PFSK-1 (cell line): ENCODE results near the gene IER3.

Experiments used
- FOXP2 ChIP-seq: optimal IDR thresholded peaks from 2 replicates; pipeline ENCODE3; 2011; ENCODE audit warnings: borderline replicate concordance, control low read depth, inconsistent platforms; ENCODE audit not compliant: insufficient read depth; ENCODE audit errors: extremely low read length, extremely low read depth
- POLR2AphosphoS5 ChIP-seq: IDR thresholded peaks from 2 replicates; pipeline ENCODE4 v1.6.1; 2012; ENCODE audit warnings: low read depth, mild to moderate bottlenecking, control low read depth, low read length, moderate library complexity
- SIN3A ChIP-seq: IDR thresholded peaks from 2 replicates; pipeline ENCODE4 v1.6.1; 2012; ENCODE audit warnings: mild to moderate bottlenecking, low read length, moderate library complexity, borderline replicate concordance; ENCODE audit not compliant: insufficient read depth
- TAF1 ChIP-seq: IDR thresholded peaks from 2 replicates; pipeline ENCODE4 v1.6.1; 2012; ENCODE audit warnings: low read length, control low read depth, borderline replicate concordance; ENCODE audit not compliant: insufficient read depth
- TF ChIP-seq, protein P1 (sequence below), 2 experiments: IDR thresholded peaks; 2 replicates each; pipeline versions ENCODE4 v1.6.1 to v1.8.0; 2011 to 2012; ENCODE audit warnings: low read depth in 2 of 2, low read length in 2 of 2, control low read depth in 1 of 2, inconsistent platforms in 1 of 2, mild to moderate bottlenecking in 1 of 2, moderate library complexity in 1 of 2; ENCODE audit not compliant: insufficient read depth in 1 of 2

IER3 gene

DNA sequence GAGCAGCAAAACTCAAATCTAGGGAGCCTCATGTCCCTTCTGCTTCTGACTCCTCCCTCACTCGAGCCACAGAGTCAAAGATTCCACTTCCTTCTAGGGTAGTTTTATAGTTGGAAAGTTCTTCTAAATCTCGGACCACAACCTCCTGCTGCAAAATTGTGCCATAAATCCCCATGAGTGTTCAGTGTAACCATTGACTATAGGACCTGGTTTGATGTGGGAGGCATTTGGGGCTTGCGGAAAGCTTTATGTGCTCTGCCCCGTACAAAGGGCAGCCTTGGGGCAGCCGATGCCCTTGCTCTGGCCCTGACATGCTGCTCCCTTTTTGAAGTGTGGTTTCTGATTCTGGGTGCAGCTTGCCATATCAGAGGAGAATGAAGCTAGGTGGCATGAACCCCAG lies 43.6 kb upstream of the IER3 start:
- no peak for TF ChIP-seq TAF1
- TF ChIP-seq, protein P1, sequence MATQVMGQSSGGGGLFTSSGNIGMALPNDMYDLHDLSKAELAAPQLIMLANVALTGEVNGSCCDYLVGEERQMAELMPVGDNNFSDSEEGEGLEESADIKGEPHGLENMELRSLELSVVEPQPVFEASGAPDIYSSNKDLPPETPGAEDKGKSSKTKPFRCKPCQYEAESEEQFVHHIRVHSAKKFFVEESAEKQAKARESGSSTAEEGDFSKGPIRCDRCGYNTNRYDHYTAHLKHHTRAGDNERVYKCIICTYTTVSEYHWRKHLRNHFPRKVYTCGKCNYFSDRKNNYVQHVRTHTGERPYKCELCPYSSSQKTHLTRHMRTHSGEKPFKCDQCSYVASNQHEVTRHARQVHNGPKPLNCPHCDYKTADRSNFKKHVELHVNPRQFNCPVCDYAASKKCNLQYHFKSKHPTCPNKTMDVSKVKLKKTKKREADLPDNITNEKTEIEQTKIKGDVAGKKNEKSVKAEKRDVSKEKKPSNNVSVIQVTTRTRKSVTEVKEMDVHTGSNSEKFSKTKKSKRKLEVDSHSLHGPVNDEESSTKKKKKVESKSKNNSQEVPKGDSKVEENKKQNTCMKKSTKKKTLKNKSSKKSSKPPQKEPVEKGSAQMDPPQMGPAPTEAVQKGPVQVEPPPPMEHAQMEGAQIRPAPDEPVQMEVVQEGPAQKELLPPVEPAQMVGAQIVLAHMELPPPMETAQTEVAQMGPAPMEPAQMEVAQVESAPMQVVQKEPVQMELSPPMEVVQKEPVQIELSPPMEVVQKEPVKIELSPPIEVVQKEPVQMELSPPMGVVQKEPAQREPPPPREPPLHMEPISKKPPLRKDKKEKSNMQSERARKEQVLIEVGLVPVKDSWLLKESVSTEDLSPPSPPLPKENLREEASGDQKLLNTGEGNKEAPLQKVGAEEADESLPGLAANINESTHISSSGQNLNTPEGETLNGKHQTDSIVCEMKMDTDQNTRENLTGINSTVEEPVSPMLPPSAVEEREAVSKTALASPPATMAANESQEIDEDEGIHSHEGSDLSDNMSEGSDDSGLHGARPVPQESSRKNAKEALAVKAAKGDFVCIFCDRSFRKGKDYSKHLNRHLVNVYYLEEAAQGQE (IDR thresholded peaks at IDR 0.05; ENCODE audit: insufficient read depth in 1 of 2, low read depth in 2 of 2, low read length in 2 of 2), result no peak
- no peak for TF ChIP-seq SIN3A
- no peak for TF ChIP-seq FOXP2
- no peak for TF ChIP-seq POLR2AphosphoS5

DNA sequence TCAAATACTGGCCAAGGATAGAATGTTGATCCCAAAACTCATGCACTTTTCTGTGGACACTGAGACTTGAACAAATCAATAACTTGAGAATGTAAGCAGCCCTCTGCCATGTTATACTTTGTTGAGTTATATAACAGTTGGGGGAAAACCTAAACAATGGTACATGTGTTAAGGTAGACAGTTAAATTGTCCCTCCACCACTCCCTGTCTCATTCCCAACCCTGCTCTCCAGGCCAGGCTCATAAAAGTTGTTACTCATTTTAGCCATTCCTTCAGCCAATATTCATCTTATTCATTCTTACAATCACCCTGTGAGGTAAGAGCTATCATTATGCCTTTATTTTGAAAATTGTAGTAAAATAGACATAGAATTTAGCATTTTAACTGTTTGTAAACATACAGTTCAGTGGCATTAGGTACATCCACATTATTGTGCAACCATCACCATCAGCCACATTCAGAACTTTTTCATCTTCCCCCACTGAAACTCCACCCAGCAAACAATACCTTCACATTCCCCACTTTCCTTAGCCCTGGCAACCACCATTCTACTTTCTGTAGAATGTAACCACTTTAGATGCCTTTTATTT lies 38.2 kb upstream of the IER3 start:
- TF ChIP-seq FOXP2, result no peak
- TF ChIP-seq, protein P1 (IDR thresholded peaks at IDR 0.05; ENCODE audit: insufficient read depth in 1 of 2, low read depth in 2 of 2, low read length in 2 of 2), result no peak
- no peak for TF ChIP-seq TAF1
- TF ChIP-seq POLR2AphosphoS5, result no peak
- TF ChIP-seq SIN3A, result no peak

DNA sequence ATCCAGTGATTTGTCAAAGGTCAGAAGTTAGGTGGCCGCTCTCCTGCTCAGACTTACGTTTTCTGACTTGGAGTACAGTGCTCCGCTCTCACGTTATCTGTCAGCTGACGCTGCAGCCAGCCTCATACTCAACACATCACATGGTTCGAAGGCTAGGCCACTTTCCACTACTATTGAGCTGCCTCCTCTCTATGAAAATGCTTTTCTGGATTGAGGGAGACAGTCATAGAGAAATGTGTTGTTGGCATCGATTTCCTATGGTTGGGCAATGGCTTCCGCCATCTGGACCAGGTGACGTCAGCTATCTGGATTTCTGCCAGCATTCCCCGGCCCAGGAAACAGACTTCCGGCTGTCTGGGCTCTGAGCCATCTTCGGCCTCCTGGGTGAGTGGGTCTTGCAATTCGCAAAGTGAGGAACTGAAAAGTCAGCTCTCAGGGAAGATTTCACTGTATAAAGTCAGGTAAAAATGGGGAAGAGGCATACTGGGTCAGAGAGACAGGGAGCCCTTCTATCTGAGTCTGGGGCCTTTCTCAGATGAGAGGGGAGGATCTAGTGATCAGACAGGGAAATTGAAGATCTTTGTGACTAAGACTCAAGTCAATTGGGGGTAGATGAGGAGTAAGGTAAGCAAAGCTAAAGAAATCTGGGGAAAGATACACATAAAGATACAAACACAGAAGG lies 37.5 kb upstream of the IER3 start:
- TF ChIP-seq, protein P1 (IDR thresholded peaks at IDR 0.05; ENCODE audit: insufficient read depth in 1 of 2, low read depth in 2 of 2, low read length in 2 of 2), result peak in 1 of 2 experiments; percentile 71; a peak in 1 of 4 replicates
- TF ChIP-seq FOXP2 (peak; percentile 52), POLR2AphosphoS5 (no peak), SIN3A (peak; percentile 84; the same call in 1 of the 2 replicates), TAF1 (no peak)

DNA sequence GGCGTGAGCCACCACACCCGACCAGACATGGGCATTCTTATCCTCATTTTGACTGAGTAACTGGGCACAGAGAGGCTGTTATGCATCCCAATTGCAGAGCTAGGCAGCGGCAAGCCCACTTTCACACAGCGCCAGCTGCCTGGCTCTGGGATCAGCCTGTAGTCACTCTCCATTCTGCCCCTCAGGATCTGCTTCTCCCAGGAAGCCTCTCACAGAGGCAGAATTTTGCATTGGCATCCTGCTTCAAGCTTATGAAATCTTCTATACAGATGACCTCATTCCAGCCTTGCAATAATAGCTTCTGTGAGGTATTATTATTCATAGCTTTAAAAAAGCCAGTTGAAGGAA lies 37.0 kb upstream of the IER3 start:
- no peak for TF ChIP-seq POLR2AphosphoS5
- TF ChIP-seq SIN3A, result no peak
- TF ChIP-seq FOXP2, result no peak
- TF ChIP-seq TAF1, result no peak
- TF ChIP-seq, protein P1 (IDR thresholded peaks at IDR 0.05; ENCODE audit: insufficient read depth in 1 of 2, low read depth in 2 of 2, low read length in 2 of 2), result no peak

DNA sequence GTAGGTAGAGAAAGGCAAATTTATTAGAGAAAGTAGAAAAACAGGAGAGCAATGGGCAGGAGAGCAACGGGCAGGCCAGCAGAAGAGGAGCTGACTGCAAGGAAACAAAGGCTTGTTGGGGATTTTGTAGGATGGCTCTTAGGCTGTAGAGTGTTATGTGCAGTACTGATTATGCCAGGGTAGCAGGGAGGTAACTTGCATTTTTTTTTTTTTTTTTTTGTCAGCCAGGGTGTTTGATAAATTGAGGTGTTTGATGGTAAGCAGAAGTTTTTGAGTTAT lies 36.2 kb upstream of the IER3 start:
- TF ChIP-seq POLR2AphosphoS5 (no peak), SIN3A (no peak), TAF1 (no peak), FOXP2 (no peak)
- TF ChIP-seq, protein P1 (IDR thresholded peaks at IDR 0.05; ENCODE audit: insufficient read depth in 1 of 2, low read depth in 2 of 2, low read length in 2 of 2), result no peak
